HepG2 (cell line): Measurements from ENCODE around the gene NPAS2. TPM values are rescaled to one million over a fixed set of nuclear protein-coding genes. Genes with fewer than 3 reads are reported as not detected.

Source experiments
- AGO2 ChIP-seq: fragments of 200-400 bp; formaldehyde crosslinking; optimal IDR thresholded peaks from 2 replicates; pipeline ENCODE3; 2017; ENCODE audit warnings: mild to moderate bottlenecking, low read depth, low read length, moderate library complexity
- ARID2 ChIP-seq: sonication (generic); formaldehyde crosslinking; IDR thresholded peaks from 2 replicates; pipeline ENCODE4 v1.8.1; 2022; ENCODE audit warnings: mild to moderate bottlenecking, missing genetic modification reagents, borderline replicate concordance
- ATF7 ChIP-seq, 2 experiments: fragments of 450-650 bp in 1 of 2; sonication (generic) in 1 of 2; formaldehyde crosslinking in 1 of 2; IDR thresholded peaks; 2 replicates each; pipeline versions ENCODE4 v1.4.0 to v1.6.1; 2016 to 2020; ENCODE audit warnings: antibody characterized with exemption in 1 of 2, mild to moderate bottlenecking in 1 of 2, missing genetic modification reagents in 1 of 2
- GZF1 ChIP-seq: sonication (generic); formaldehyde crosslinking; IDR thresholded peaks from 2 replicates; pipeline ENCODE4 v1.5.1; 2020; ENCODE audit warnings: mild to moderate bottlenecking, missing genetic modification reagents
- HCFC1 ChIP-seq: fragments of 150-350 bp; IDR thresholded peaks from 2 replicates; pipeline ENCODE4 v1.6.1; 2014; ENCODE audit warnings: low read depth, low read length
- HIVEP1 ChIP-seq: sonication (generic); formaldehyde crosslinking; IDR thresholded peaks from 2 replicates; pipeline ENCODE4 v1.4.0; 2020; ENCODE audit warnings: mild to moderate bottlenecking, missing genetic modification reagents
- MAX ChIP-seq: IDR thresholded peaks from 2 replicates; pipeline ENCODE4 v1.6.1; 2012; ENCODE audit warnings: inconsistent platforms
- MED8 ChIP-seq: sonication (generic); formaldehyde crosslinking; IDR thresholded peaks from 2 replicates; pipeline ENCODE4 v1.8.1; 2023; ENCODE audit warnings: mild to moderate bottlenecking, missing genetic modification reagents; ENCODE audit not compliant: insufficient replicate concordance
- PCBP2 ChIP-seq: fragments of 200-400 bp; formaldehyde crosslinking; optimal IDR thresholded peaks from 2 replicates; pipeline ENCODE3; 2018; ENCODE audit warnings: low read length, low read depth; ENCODE audit not compliant: poor library complexity, severe bottlenecking
- POLR2AphosphoS5 ChIP-seq: IDR thresholded peaks from 2 replicates; pipeline ENCODE4 v1.6.1; 2012; ENCODE audit warnings: low read depth, low read length
- RBM22 ChIP-seq: fragments of 200-400 bp; formaldehyde crosslinking; optimal IDR thresholded peaks from 2 replicates; pipeline ENCODE3; 2017; ENCODE audit warnings: mild to moderate bottlenecking, low read length, moderate library complexity
- SETDB1 ChIP-seq: sonication (generic); formaldehyde crosslinking; IDR thresholded peaks from 2 replicates; pipeline ENCODE4 v1.5.1; 2020; ENCODE audit warnings: missing genetic modification reagents, mild to moderate bottlenecking, borderline replicate concordance
- TOPORS ChIP-seq: sonication (generic); formaldehyde crosslinking; IDR thresholded peaks from 2 replicates; pipeline ENCODE4 v1.8.0; 2023; ENCODE audit warnings: mild to moderate bottlenecking, missing genetic modification reagents
- ZBTB33 ChIP-seq: sonication (generic); formaldehyde crosslinking; IDR thresholded peaks from 2 replicates; pipeline ENCODE4 v1.4.0; 2020; ENCODE audit warnings: missing genetic modification reagents
- ZMYM4 ChIP-seq: sonication (generic); formaldehyde crosslinking; IDR thresholded peaks from 2 replicates; pipeline ENCODE4 v1.8.1; 2023; ENCODE audit warnings: mild to moderate bottlenecking, missing genetic modification reagents
- ZNF264 ChIP-seq: sonication (generic); formaldehyde crosslinking; IDR thresholded peaks from 2 replicates; pipeline ENCODE4 v1.4.0; 2020; ENCODE audit warnings: missing genetic modification reagents
- ZNF460 ChIP-seq: sonication (generic); formaldehyde crosslinking; IDR thresholded peaks from 2 replicates; pipeline ENCODE4 v1.5.1; 2020; ENCODE audit warnings: missing genetic modification reagents, mild to moderate bottlenecking, borderline replicate concordance
- ZNF552 ChIP-seq: sonication (generic); formaldehyde crosslinking; IDR thresholded peaks from 2 replicates; pipeline ENCODE4 v1.9.0; 2022; ENCODE audit warnings: missing genetic modification reagents, mild to moderate bottlenecking, borderline replicate concordance
- ZNF569 ChIP-seq: sonication (generic); formaldehyde crosslinking; IDR thresholded peaks from 2 replicates; pipeline ENCODE4 v1.5.0; 2020; ENCODE audit warnings: mild to moderate bottlenecking, missing genetic modification reagents, moderate library complexity, borderline replicate concordance
- ZNF607 ChIP-seq: sonication (generic); formaldehyde crosslinking; IDR thresholded peaks from 2 replicates; pipeline ENCODE4 v1.5.1; 2020; ENCODE audit warnings: missing genetic modification reagents, mild to moderate bottlenecking, borderline replicate concordance
- ZNF781 ChIP-seq: sonication (generic); formaldehyde crosslinking; IDR thresholded peaks from 2 replicates; pipeline ENCODE4 v1.5.1; 2020; ENCODE audit warnings: borderline replicate concordance, mild to moderate bottlenecking, missing genetic modification reagents; ENCODE audit errors: not compliant biosample characterization
- ZNF83 ChIP-seq: sonication (generic); formaldehyde crosslinking; IDR thresholded peaks from 2 replicates; pipeline ENCODE4 v1.4.0; 2020; ENCODE audit warnings: missing genetic modification reagents, mild to moderate bottlenecking, borderline replicate concordance
- ZNF839 ChIP-seq: sonication (generic); formaldehyde crosslinking; IDR thresholded peaks from 2 replicates; pipeline ENCODE4 v1.4.0; 2020; ENCODE audit warnings: missing genetic modification reagents, mild to moderate bottlenecking, borderline replicate concordance
- polyA plus RNA-seq, 8 experiments: library from polyadenylated mRNA; depleted of rRNA in 3 of 8; stranded (reverse) in 7 of 8; unstranded in 1 of 8; fragments of >200 nt; fragmentation: Illumina TruSeq in 4 of 8; extraction: Trizol in 4 of 8; gene quantifications; 2 replicates each; pipeline versions ENCODE4 v1.2.1 to v1.2.3, GENCODE V29; 2011 to 2016; ENCODE audit warnings: low read depth in 4 of 8, missing spikeins in 1 of 8, mixed read lengths in 1 of 8; ENCODE audit not compliant: insufficient read depth in 1 of 8
- total RNA-seq, 5 experiments: library from RNA; depleted of rRNA; stranded (reverse); fragments of >200 nt; fragmentation: Illumina TruSeq; extraction: Trizol; gene quantifications; 2 replicates each; pipeline ENCODE4 v1.2.3, GENCODE V29; 2016; ENCODE audit warnings: low read depth in 1 of 5
- TF ChIP-seq, protein P1 (sequence below): sonication (generic); formaldehyde crosslinking; IDR thresholded peaks from 2 replicates; pipeline ENCODE4 v1.4.0; 2020; ENCODE audit warnings: missing genetic modification reagents
- TF ChIP-seq, protein P2 (sequence below): sonication (generic); formaldehyde crosslinking; conservative IDR thresholded peaks from 2 replicates; pipeline ENCODE4 v1.8.1; 2023; ENCODE audit warnings: missing genetic modification reagents

NPAS2 gene
- total and polyA plus RNA-seq, 2 of the 13 experiments (the other 11 are each of a cell fraction or from before 2014, with no cell fraction given) = 14.8 to 37.5 TPM

GRCh38 chr2:100875516-100876230 is 55.7 kb downstream of the NPAS2 start (continued):
- TF ChIP-seq ZBTB33 (CRISPR knock-in tag) (no peak), ZNF839 (CRISPR knock-in tag) (no peak), ZNF781 (CRISPR knock-in tag) (no peak), ZNF552 (no peak), MED8 (CRISPR knock-in tag) (no peak), ZMYM4 (no peak), TOPORS (CRISPR knock-in tag) (no peak), RBM22 (no peak), ZNF83 (CRISPR knock-in tag) (no peak), ARID2 (no peak), GZF1 (CRISPR knock-in tag) (no peak), POLR2AphosphoS5 (no peak), MAX (peak; percentile 71; the same call in 1 of the 2 replicates), HIVEP1 (CRISPR knock-in tag) (no peak), PCBP2 (no peak), ATF7 (IDR thresholded peaks at IDR 0.05) (no peak), ATF7 (CRISPR knock-in tag; IDR thresholded peaks at IDR 0.05) (no peak), AGO2 (no peak), HCFC1 (no peak), ZNF460 (CRISPR knock-in tag) (no peak), SETDB1 (CRISPR knock-in tag) (no peak), ZNF569 (CRISPR knock-in tag) (peak; percentile 91; the same call in 1 of the 2 replicates), ZNF264 (CRISPR knock-in tag) (no peak), ZNF607 (CRISPR knock-in tag) (peak; percentile 75; the same call in 1 of the 2 replicates)
- TF ChIP-seq, protein P1, sequence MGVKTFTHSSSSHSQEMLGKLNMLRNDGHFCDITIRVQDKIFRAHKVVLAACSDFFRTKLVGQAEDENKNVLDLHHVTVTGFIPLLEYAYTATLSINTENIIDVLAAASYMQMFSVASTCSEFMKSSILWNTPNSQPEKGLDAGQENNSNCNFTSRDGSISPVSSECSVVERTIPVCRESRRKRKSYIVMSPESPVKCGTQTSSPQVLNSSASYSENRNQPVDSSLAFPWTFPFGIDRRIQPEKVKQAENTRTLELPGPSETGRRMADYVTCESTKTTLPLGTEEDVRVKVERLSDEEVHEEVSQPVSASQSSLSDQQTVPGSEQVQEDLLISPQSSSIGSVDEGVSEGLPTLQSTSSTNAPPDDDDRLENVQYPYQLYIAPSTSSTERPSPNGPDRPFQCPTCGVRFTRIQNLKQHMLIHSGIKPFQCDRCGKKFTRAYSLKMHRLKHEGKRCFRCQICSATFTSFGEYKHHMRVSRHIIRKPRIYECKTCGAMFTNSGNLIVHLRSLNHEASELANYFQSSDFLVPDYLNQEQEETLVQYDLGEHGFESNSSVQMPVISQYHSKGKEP = no peak
- TF ChIP-seq, protein P2, sequence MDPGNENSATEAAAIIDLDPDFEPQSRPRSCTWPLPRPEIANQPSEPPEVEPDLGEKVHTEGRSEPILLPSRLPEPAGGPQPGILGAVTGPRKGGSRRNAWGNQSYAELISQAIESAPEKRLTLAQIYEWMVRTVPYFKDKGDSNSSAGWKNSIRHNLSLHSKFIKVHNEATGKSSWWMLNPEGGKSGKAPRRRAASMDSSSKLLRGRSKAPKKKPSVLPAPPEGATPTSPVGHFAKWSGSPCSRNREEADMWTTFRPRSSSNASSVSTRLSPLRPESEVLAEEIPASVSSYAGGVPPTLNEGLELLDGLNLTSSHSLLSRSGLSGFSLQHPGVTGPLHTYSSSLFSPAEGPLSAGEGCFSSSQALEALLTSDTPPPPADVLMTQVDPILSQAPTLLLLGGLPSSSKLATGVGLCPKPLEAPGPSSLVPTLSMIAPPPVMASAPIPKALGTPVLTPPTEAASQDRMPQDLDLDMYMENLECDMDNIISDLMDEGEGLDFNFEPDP (CRISPR knock-in tag) = no peak
